Vagina (tissue), 2 donors: ENCODE measurements around the gene SZT2.

Experiments used
- CTCF ChIP-seq, 3 experiments: fragments of 450-650 bp in 2 of 3; fragments of 200-600 bp in 1 of 3; sonication (generic) in 1 of 3; IDR thresholded peaks; one replicate each; pipeline ENCODE4 v1.5.1; 2017 to 2019; ENCODE audit warnings: antibody characterized with exemption in 3 of 3, mild to moderate bottlenecking in 2 of 3, moderate library complexity in 2 of 3
- POLR2A ChIP-seq, 2 donors: fragments of 450-650 bp; IDR thresholded peaks; one replicate each; pipeline ENCODE4 v1.6.1; 2017; ENCODE audit warnings: antibody characterized with exemption in 2 of 2, mild to moderate bottlenecking in 2 of 2, moderate library complexity in 2 of 2
- POLR2AphosphoS5 ChIP-seq, 2 donors: sonication (generic); formaldehyde crosslinking; IDR thresholded peaks; one replicate each; pipeline ENCODE4 v1.9.0; 2017; ENCODE audit warnings: antibody characterized with exemption in 2 of 2, mild to moderate bottlenecking in 2 of 2, low read depth in 1 of 2; ENCODE audit not compliant: insufficient read depth in 1 of 2

GRCh38 chr1:43445606-43446387, 56.1 kb downstream of the SZT2 start:
- TF ChIP-seq CTCF (IDR thresholded peaks at IDR 0.05): no peak
- TF ChIP-seq POLR2A (IDR thresholded peaks at IDR 0.05): no peak
- TF ChIP-seq POLR2AphosphoS5 (IDR thresholded peaks at IDR 0.05; ENCODE audit: insufficient read depth in 1 of 2, low read depth in 1 of 2): no peak
